ENCODE measurements around the gene SMAD2.

GRCh38 chr18:47969816-47970215, 39.4 kb upstream of the SMAD2 start:
- TF ChIP-seq CTCF (IDR thresholded peaks at IDR 0.05) (no peak), POLR2AphosphoS5 (IDR thresholded peaks at IDR 0.05) (no peak), POLR2A (IDR thresholded peaks at IDR 0.05) (no peak)
